K562 (cell line): ENCODE results near the gene ESRRB.

Source experiments
- BCL6 ChIP-seq: fragments of 250-450 bp; sonication (Bioruptor Pico); IDR thresholded peaks from 2 replicates; pipeline ENCODE4 v1.4.0; 2020
- CHD4 ChIP-seq: fragments of 200-600 bp; sonication (generic); IDR thresholded peaks from 3 replicates; pipeline ENCODE4 v1.6.1; 2012; ENCODE audit warnings: low read depth, mild to moderate bottlenecking, mixed read lengths, low read length, inconsistent platforms; ENCODE audit not compliant: insufficient read depth, insufficient replicate concordance, poor library complexity, severe bottlenecking
- CTCF ChIP-seq, 3 experiments: IDR thresholded peaks in 2 of 3; conservative IDR thresholded peaks in 1 of 3; 2 replicates each; pipeline ENCODE4 v1.5.1; 2011 to 2012; ENCODE audit warnings: low read length in 3 of 3, mild to moderate bottlenecking in 3 of 3, control low read depth in 2 of 3, improper control_type of control experiment in 1 of 3, inconsistent platforms in 1 of 3, low read depth in 1 of 3, mixed read lengths in 1 of 3, moderate library complexity in 1 of 3; ENCODE audit not compliant: insufficient read depth in 2 of 3
- IRF2 ChIP-seq: sonication (generic); formaldehyde crosslinking; IDR thresholded peaks from 2 replicates; pipeline ENCODE4 v1.8.1; 2022; ENCODE audit warnings: mild to moderate bottlenecking, missing genetic modification reagents
- JUND ChIP-seq, 2 experiments: IDR thresholded peaks; 2 replicates in 1 of 2; 3 replicates in 1 of 2; pipeline ENCODE4 v1.6.1; 2011; ENCODE audit warnings: borderline replicate concordance in 2 of 2, low read depth in 2 of 2, low read length in 2 of 2, improper control_type of control experiment in 1 of 2, missing biosample characterization in 1 of 2, missing genetic modification characterization in 1 of 2, missing genetic modification reagents in 1 of 2
- POLR2A ChIP-seq: fragments of 450-650 bp; conservative IDR thresholded peaks from 2 replicates; pipeline ENCODE4 v1.6.1; 2016
- SIX5 ChIP-seq, 2 experiments: IDR thresholded peaks; 2 replicates each; pipeline ENCODE4 v1.6.1; 2011; ENCODE audit warnings: low read length in 2 of 2, borderline replicate concordance in 1 of 2, low read depth in 1 of 2, mild to moderate bottlenecking in 1 of 2, moderate library complexity in 1 of 2; ENCODE audit not compliant: insufficient read depth in 1 of 2
- STAT6 ChIP-seq: sonication (generic); formaldehyde crosslinking; IDR thresholded peaks from 2 replicates; pipeline ENCODE4 v1.8.1; 2023; ENCODE audit warnings: mild to moderate bottlenecking, missing genetic modification reagents
- TOE1 ChIP-seq, 2 experiments: fragments of 450-650 bp in 1 of 2; sonication (generic) in 1 of 2; formaldehyde crosslinking in 1 of 2; IDR thresholded peaks; 2 replicates each; pipeline versions ENCODE4 v1.7.1 to v1.8.0; 2016 to 2022; ENCODE audit warnings: borderline replicate concordance in 2 of 2, mild to moderate bottlenecking in 2 of 2, antibody characterized with exemption in 1 of 2, inconsistent platforms in 1 of 2, low read depth in 1 of 2, missing genetic modification reagents in 1 of 2, moderate library complexity in 1 of 2
- YY1 ChIP-seq, 3 experiments: IDR thresholded peaks; 2 replicates each; pipeline ENCODE4 v1.6.1; 2011; ENCODE audit warnings: low read length in 2 of 3, mild to moderate bottlenecking in 2 of 3, moderate library complexity in 2 of 3, borderline replicate concordance in 1 of 3, control low read depth in 1 of 3, low read depth in 1 of 3; ENCODE audit not compliant: insufficient read depth in 3 of 3, insufficient replicate concordance in 2 of 3, control insufficient read depth in 1 of 3, insufficient read length in 1 of 3; ENCODE audit errors: extremely low read depth in 1 of 3
- ZHX1 ChIP-seq: fragments of 150-350 bp; conservative IDR thresholded peaks from 2 replicates; pipeline ENCODE4 v1.6.1; 2014; ENCODE audit warnings: low read length
- ZNF12 ChIP-seq: sonication (generic); formaldehyde crosslinking; IDR thresholded peaks from 2 replicates; pipeline ENCODE4 v1.4.0; 2020; ENCODE audit warnings: mild to moderate bottlenecking, missing genetic modification reagents

- TF ChIP-seq TOE1 (IDR thresholded peaks at IDR 0.05; ENCODE audit: borderline replicate concordance) (no peak), TOE1 (CRISPR knock-in tag; IDR thresholded peaks at IDR 0.05; ENCODE audit: borderline replicate concordance, low read depth) (no peak), CHD4 (no peak), POLR2A (no peak), YY1 (IDR thresholded peaks at IDR 0.05; ENCODE audit: borderline replicate concordance in 1 of 3, control insufficient read depth in 1 of 3, extremely low read depth in 1 of 3, insufficient read depth in 3 of 3, insufficient read length in 1 of 3, insufficient replicate concordance in 2 of 3, low read depth in 1 of 3, low read length in 2 of 3) (no peak), SIX5 (IDR thresholded peaks at IDR 0.05; ENCODE audit: borderline replicate concordance in 1 of 2, insufficient read depth in 1 of 2, low read depth in 1 of 2, low read length in 2 of 2) (no peak), STAT6 (no peak), JUND (IDR thresholded peaks at IDR 0.05; ENCODE audit: borderline replicate concordance, low read depth, low read length) (no peak), JUND (tag; IDR thresholded peaks at IDR 0.05; ENCODE audit: borderline replicate concordance, low read depth, low read length) (no peak), CTCF (IDR thresholded peaks at IDR 0.05 in 2 of 3, conservative IDR thresholded peaks at IDR 0.05 in 1 of 3; ENCODE audit: insufficient read depth in 2 of 3, low read depth in 1 of 3, low read length in 3 of 3) (no peak), BCL6 (CRISPR knock-in tag) (no peak), IRF2 (CRISPR knock-in tag) (no peak), ZNF12 (CRISPR knock-in tag) (no peak), ZHX1 (no peak)
Observed at GRCh38 chr14:76431538-76431937, 55.6 kb downstream of the ESRRB start.
